GM18508 (cell line): Measurements from ENCODE around the gene ISX.
"Not testable (repeated sequence)": the region's sequence is repeated elsewhere in the genome, so short reads cannot be mapped to it uniquely, and the experiment has no call there.

Experiments
- ATAC-seq: cut with Tn5 transposase; IDR thresholded peaks from one replicate; pipeline ENCODE4 v1.9.1; 2021; ENCODE audit warnings: moderate number of reproducible peaks; ENCODE audit not compliant: insufficient read depth, unreplicated experiment

ISX gene

DNA sequence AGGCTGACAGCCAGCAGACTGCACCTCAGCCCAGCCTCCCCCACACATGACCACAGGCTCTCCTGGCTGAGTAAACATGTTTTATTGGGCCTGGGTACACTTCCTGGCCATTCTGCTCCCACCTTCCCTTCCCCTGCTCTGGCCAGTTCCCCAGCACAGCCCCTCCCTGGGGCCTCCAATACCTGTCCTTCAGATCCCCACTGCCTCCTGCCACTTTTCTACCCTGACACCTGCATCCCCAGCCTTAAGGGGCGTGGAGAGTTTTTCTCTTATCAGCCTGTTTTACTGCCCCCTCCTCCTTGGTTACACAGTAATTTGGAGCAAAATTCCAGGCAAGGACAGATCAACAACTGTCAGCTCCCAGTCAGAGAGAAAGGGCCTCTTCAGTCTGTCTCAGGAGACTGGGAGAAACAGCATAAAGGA, at the start of gene ISX:
Gene ISX (plus strand): TSS at position 363 of the 423 bp plus-strand sequence. CDS start 930 bp downstream, outside the sequence.
- ATAC-seq = no peak

DNA sequence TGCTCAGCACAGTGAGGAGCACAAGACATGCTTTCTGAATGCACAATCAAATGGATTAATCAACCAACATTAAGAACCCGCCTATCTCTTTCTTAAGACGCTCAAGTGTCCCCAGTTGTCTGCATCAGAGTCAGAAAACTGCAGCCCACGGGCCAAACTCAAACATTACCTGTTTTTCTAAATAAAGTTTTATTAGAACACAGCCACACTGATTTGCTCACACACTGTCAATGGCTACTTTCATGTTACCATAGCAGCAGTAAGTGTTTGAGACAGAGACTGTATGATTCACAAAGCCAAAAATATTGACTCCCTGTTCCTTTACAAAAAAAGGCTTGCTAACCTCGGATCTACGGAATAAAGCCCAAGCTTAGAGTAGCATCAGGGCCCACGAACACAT, 49.0 kb upstream of the ISX start:
- no peak for ATAC-seq

DNA sequence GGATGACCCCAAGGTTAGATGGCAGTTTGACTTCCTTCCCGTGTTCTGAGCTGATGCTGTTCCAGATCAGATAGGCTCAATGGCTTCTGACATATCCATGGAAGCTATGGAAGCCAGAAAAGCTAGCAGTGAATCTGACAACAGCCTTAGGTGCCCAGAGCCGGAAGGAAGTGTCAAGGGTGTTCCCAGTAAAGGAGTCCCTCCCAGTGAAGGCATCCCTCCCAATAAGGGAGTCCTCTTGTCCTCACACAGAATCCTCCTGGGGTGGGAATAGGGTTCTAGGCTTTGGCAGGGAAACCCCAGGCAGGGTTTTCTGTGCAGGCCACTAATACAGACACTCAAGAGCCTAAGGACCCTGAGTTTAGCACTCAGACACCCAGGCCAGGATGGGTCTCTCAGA, 47.0 kb upstream of the ISX start:
- no peak for ATAC-seq

DNA sequence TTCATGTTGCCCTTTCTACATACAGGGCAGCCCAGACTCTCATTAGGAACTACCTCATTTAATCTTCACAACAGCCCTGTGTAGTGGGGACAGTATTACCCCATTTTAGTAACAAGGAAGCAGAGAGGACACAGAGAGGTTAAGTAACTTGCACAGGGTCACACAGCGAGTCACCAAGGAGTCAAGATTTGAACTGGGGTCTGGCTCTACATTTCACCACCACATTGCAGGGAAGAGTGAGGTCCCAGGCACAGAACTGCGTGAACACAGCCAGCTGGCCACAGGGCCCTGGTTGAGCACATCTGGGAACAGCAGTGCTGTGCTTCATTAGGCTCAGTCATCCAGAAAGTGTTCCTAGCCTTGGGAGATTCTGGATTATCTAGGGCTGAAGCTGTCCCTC, 45.4 kb upstream of the ISX start:
- no peak for ATAC-seq

DNA sequence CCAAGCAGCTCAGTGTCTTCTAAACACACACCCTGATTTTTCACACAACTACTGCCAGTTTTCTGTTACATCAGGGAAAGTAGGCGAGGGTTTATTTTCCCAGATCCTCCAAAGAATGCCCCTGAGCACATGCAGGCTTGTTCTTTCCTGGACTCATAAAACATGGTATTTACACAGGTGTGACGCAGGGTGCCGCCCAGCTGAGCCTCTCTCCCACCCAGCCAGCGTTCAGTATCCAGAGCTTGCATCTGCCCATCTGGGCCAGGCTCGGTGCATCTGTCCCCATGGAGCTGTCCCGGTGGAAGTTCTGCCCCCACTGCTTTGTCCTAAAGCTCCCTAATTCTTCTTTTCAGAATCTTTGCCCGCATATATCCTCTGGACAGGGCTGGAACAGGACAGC, 44.8 kb upstream of the ISX start:
- ATAC-seq = no peak

DNA sequence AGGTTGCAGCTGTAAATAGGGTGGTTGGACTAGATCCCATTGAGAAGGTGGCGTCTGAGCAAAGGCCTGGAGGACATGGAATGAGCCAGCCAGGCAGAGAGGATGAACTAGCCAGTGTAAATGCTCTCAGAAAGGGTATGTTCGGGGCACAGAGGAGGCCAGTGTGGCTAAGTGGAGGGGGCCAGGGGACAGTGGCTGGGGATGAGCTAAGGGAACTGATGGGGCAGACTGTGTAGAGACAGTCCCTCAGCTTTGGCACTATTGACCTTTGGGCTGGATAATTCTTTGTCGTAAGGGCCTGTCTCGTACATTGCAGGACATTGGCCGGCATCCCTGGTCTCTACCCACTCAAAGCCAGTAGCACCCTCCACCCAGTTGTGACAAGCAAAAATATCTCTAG, 43.7 kb upstream of the ISX start:
- no peak for ATAC-seq

DNA sequence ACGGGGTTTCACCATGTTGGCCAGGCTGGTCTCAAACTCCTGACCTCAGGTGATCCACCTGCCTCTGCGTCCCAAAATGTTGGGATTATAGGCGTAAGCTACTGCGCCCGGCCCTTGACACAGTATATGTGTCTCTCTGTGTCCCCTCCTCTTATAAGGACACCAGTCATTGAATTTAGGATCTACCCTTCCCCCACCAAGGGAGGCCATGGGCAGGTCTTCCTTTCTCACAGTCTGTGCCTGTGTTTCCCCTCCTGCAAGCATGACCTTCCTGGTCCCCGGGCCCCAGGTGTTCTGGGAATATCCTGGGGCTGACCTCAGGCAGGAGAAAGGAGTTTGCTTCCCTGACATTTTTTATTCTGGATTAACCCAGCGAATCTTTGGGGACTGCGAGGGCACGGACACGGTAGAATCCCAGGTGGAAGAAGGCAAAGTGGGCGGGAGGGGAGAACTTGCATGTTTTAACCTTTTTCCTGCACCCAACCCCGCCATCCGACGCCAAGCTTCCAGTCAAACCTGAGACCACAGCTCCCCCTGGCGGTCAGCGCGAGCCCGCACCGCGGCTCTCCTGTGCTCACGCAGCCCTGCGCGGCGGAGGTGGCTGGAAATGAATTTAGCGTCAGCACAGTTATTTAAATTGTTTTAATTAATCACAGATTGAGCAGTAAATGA, 42.1 kb upstream of the ISX start:
- no peak for ATAC-seq

DNA sequence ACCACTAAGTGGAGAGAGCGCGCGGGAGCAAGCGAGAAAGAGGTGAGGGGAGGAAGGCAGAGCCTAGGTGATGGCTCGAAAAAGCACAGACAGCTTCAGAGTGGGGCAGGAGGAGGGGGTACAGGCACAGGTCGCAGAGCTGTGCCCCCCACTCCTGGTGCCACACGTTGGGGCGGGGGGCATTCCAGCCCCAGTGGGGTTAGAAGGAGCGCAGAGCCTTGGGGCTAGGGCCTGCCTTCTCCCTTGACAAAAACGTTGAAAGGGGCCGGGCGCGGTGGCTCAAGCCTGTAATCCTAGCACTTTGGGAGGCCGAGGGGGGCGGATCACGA, 41.6 kb upstream of the ISX start:
- ATAC-seq = no peak

DNA sequence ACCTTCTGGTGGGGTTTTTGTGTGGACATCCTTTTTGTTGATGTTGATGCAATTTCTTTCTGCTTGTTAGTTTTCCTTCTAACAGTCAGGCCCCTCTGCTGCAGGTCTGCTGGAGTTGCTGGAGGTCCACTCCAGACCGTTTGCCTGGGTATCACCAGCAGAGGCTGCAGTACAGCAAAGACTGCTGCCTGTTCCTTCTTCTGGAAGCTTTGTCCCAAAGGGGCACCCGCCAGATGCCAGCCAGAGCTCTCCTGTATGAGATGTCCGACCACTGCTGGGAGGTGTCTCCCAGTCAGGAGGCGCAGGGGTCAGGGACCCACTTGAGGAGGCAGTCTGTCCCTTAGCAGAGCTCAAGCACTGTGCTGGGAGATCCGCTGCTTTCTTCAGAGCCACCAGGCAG, 35.8 kb upstream of the ISX start:
- ATAC-seq = not testable (repeated sequence)

DNA sequence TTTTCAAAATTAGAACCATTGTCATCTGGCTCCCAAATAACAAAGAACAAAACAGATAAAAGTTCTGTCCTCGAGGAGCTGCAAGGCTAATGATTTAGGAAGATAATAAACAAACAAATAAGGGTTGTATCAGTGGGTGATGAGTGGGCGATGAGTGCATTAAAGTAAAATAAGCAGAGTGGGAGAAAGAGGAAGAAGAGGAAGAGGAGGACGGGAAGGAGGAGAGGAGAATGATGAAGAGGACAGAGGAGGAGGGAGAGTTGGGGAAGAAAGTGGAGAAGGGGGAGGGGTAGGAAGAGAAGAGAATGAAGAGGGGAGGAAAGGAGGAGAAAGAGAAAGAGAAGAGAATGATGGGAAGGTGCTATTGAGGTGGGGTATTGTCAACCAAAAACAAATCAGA, 33.4 kb upstream of the ISX start:
- no peak for ATAC-seq

DNA sequence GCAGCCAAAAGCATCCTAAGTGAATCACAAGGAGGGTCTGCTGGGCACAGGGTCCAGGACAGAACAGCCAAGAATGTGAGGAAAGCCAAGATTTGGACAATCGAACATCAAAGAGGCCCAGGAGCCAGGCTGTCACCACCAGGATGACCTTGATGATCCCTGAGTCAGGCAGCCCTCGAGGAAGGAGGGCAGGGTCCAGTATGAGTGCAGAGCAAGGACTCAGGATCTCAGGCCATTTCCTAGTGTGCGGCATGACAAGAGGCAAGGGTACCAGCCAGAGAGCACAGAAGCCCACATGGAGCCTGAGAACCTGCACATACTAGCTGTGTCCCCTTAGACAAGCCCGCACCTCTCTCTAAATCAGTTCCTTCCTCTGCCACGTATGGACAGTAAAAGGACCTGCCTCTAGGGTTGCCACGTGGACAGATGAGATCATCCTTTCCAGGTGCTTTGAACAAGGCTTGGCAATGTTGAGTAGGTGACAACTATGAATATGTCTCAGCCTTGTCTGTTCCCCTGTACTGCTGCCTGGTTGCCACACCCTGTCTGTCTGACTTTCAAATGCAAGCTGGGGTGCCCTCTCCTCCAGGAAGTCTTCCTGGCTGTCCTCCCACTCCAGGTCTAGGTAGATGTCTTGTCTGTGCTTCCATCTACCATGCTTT, 32.2 kb upstream of the ISX start:
- no peak for ATAC-seq

DNA sequence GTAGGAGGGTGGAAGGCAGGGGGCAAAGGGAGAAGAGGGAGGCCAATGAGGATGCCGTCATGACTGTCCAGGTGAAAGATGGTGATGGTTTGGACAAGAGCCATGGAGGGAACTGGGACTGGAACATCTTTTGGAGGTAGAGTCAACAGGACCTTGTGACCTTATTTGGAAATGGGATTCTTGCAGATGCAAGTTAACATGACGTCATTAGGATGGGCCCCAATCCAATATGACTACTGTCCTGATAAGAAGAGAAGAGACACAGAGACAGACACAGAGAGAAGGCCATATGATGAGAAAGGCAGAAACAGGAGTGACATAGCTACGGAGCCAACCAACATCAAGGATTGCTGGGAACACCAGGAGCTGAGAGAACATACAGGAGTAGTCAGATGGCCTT, 31.0 kb upstream of the ISX start:
- no peak for ATAC-seq

DNA sequence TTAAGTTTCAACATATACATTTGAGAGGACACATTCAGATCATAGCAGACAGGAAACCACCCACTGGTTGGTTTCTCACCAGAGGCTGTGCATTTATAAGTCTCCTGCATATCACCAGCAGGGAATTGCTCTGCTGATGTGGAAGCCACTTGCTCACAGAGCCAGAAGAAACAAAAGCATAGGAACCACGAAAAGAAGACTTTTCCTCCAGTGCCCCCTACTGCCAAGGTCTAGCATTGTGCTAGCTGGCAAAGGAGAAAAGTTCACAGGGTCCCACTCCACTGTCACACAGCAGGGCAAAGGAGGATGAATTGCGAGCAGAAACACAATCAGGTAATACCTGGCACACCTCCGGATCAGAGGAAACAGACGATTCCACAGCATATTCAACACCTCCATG, 28.9 kb upstream of the ISX start:
- no peak for ATAC-seq

DNA sequence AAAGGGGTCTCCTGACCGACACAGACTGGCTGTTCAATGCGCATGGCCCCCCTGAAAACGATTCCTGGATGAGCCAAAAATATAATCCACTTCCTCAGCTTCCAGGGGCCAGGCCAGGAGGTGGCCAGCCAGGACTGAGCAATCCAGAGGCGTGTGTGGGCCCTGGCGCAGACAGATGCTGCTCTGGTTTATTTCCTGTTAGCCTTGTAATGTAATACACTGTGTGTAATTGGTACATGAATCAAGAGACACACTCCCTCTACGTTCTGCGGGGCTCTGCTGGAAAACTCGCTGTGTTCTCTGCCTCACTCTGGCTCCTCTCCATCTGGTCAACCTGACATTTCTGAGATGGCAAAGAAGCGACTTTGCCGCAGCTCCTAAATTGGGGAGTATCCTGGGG, 26.3 kb upstream of the ISX start:
- no peak for ATAC-seq

DNA sequence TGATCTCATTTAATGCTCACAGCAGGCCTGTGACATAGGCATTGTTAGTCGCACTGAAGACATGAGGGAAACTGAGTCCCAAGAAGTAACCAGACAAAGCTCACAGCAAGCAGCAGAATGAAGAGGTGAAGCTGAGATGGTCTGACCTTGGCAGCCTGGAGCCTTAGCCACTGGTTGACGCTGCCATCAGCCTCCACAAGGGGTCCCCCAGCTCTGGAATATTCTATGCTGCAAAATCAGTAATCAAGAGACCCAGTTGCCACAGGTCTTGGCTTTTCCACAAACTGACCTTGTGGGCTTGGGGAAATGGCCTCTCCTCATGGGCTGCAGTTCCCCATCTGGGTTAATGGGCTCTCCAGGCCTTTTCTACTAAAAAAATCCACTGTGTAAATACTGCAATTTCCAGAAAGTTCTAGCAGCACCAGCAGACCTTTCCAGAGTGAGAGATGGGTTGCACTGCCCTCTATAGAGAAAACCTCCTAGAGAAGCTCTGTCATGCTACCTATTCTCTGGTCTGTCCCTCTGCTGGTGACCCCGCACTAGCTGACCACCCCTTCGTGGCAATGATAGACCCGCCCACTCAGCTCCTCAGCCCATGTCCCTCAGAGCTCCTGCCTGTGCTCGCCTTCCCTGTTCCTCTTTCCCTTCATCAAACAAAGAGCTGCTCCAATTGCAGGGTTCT, 22.6 kb upstream of the ISX start:
- no peak for ATAC-seq

DNA sequence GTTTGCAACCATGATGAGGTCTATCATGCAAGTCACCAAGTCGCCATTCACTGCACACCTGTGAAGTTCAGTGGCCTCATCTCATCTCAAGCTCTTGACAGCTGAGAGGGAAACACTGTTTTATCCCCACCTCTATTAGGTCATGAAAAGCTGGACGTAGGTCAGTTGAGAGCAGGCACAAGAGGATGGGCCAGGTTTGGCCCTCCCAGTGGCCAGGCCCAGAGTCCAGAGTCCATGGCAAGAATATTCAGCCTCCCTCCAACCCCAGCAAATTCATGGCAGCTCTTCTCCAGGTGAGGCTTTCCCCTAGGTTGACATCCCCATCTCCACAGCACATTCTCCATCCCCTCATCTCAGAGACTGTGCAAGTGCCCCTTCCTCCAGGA, 22.0 kb upstream of the ISX start:
- ATAC-seq = no peak

DNA sequence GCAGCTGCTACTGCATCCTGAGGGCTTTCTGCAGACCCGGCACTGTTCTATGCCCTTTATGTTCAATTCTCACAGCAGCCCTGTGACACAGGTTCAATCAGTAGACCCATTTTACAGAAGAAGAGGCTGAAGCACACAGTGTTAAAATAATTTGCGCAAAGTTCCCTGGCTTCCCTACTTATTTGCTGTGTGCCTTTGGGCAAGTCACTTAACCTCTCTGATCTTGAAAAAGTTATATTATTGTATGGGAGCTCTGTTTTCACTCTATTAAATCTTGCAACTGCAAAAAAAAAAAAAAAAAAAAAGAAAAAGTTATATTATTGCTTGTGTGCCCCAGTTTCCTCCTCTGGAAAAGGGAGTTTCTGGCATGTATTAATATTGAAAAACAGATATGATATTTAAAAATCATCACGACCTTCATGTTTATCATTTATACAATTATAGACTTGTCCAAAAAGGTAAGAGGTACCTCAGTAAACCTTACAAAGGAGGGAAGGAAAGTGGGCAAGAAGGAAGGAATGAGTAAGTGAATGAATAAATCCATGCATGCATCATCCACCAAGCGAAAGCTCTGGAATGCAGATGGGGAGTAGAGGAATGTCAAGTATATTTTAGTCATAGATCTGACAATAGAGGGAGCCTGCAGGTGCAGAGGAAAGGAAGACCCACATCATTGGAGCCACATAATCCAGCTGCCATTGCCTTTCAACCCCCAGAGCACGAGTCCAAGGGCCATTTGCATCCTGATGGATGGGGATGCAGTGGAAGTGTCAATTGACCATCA, 21.2 kb upstream of the ISX start:
- no peak for ATAC-seq

DNA sequence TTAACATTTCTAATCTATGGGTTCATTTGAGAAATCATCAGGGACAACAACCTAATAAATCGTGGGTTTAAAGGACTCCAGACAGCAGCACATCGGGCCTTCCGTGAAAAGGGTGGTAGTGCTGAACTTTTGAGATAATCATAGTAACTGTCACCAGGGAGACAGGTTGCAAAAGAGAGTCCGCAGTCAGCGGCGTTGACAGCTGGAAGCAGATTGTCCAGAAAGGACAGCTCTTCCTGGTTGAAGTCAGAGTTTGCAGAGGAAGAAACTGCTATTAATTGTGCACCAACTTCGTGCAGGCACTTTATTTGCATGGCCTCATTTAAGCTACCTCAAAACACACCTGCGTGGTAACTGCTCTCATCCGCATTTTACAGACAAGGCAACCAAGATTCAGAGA, 20.5 kb upstream of the ISX start:
- ATAC-seq = no peak

DNA sequence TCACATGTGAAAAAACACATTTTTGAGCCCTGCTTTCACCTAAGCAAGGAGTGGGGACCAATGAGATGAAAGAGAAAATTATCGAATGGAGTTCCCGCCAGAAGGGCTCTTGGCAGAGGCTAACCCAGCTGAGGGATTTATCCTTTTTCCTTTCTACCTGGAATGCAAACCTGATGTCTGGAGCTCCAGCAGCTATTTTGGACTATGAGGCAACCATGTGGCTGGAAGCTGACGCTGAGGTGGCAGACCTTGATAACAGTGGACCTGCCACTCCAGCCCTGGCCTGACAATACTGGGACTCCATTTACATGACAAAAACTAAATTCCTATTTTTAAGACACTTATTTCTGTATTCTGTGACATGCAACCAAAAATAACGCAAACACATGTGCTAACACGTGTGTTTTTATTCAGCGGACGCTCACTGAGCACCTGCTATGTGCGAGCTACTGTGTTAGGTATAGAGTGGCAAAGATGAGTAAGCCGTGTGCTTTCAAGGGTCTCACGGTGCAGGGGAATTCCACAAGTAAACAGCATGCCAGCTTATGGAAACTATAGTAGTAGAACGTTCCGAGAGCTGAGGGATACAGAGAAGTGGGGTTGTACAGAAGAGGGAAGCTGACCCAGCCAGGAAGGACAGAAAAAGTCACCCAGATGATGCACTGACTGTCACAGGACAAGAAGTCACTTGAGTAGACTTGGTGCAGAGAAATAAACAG, 19.1 kb upstream of the ISX start:
- no peak for ATAC-seq

DNA sequence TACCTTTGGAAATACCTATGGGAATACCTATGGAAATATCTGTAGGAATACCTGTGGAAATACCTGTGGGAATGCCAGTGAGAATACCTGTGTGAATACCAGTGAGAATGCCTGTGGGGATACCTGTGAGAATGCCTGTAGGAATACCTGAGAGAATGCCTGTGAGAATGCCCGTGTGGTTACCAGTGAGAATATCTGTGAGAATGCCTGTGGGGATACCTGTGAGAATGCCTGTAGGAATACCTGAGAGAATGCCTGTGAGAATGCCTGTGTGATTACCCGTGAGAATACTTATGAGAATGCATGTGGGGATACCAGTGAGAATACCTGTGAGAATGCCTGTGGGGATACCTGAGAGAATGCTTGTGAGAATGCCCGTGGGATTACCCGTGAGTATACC, 15.9 kb upstream of the ISX start:
- ATAC-seq = not testable (repeated sequence)
